Measurements from ENCODE around the gene NUBP1.

NUBP1 gene

GRCh38 chr16:10791048-10791447 lies 47.4 kb downstream of the NUBP1 start:
- in situ Hi-C loops (cut with HindIII; ENCODE audit: low sequenced_read_pairs): no loop called here

- in situ Hi-C loops (cut with HindIII; ENCODE audit: low sequenced_read_pairs): no loop called here
These were observed 56.1 kb downstream of the NUBP1 start for GRCh38 chr16:10799736-10800135.

DNA sequence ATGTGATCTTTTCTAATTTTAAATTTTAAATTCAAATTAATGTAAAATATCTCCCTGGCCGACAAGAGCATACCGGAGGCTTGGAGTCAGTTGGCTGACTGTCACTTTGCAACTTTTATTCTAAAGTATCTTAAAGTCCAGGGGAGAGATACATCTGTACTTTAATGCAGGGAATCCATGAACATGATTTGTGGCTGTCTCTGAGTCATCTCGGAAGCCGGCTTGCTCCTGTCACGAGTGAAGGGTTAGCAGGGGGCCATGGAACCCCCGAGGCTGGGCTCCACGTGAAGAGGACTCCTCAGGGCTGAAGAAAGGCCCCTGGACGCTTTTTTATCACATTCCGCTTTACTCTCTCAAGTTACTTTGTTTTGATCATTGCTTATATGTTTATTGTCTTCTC lies 61.7 kb downstream of the NUBP1 start:
- in situ Hi-C loops (cut with HindIII; ENCODE audit: low sequenced_read_pairs): no loop called here

DNA sequence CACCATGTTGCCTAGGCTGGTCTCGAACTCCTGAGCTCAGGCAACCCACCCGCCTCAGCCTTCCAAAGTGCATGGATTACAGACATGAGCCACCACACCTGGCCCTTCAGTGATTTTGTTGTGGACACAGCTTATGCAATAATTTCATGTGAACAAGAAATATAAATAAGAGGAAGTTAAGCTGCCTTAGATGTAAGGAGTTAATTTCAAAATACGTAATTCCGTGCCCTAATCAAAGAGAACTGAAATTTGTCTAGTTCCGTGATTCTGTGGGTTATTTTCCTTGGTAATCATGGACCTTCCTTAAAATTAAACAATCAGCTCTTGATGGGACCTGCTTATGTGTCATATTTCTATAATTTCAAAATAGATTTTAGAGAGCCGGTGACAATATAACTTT lies 63.1 kb downstream of the NUBP1 start:
- in situ Hi-C loops (cut with HindIII; ENCODE audit: low sequenced_read_pairs): no loop called here

GRCh38 chr16:10808218-10808617 lies 64.6 kb downstream of the NUBP1 start:
- in situ Hi-C loops (cut with HindIII; ENCODE audit: low sequenced_read_pairs): no loop called here

DNA sequence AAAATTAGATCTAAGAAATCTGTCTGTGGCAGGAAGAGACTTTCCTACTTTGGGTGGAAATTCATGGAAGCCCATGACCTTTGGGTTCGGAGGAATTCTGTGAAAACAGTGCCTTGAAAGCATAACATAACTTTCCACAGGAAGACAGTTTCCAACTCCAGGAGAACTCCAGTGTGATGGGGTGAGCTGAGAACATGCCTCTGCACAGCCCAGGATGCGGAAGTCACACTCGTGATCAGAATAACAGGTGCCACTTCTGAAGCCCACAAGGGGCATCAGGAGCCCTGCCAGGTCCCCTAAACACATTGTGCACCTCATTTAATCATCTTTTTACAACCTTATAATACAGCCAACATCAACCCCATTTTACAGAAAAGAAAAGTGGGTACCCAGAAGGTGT lies 65.2 kb downstream of the NUBP1 start:
- in situ Hi-C loops (cut with HindIII; ENCODE audit: low sequenced_read_pairs): no loop called here

GRCh38 chr16:10809706-10810105 lies 66.1 kb downstream of the NUBP1 start:
- in situ Hi-C loops (cut with HindIII; ENCODE audit: low sequenced_read_pairs): no loop called here

DNA sequence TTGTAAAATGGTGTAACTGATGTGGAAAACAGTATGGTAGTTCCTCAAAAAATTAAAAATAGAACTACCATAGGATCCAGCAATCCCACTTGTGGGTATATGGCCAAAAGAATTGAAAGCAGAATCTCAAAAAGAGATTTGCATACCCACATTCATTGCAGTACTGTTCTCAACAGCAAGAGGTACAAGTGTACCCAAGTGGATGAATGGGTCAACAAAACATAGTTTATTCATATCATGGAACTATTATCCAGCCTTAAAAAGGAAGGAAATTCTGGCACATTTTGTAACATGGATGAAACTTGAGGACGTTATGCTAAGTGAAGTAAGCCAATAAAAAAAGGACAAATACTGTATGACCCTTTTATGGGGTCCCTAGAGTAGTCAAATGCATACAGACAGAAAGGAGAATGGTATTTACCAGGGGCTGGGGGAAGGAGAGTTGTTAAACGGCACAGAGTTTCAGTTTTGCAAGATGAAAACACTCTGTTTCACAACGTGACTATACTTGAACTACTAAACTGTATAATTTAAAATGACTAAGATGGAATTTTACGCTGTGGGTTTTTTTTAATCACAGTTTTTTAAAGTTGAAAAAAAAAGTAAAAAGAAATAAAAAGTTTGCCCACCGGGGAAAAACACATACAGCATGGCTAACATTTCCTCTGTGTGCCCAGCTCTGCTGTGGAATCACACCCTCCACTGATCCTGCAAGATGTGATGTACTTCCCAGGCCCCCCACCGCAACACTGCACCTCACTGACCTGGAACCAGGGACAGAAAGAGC lies 68.9 kb downstream of the NUBP1 start:
- in situ Hi-C loops (cut with HindIII; ENCODE audit: low sequenced_read_pairs): no loop called here

GRCh38 chr16:10813099-10813455 lies 69.4 kb downstream of the NUBP1 start:
- in situ Hi-C loops (cut with HindIII; ENCODE audit: low sequenced_read_pairs): no loop called here

- in situ Hi-C loops (cut with HindIII; ENCODE audit: low sequenced_read_pairs): no loop called here
These were observed 73.9 kb downstream of the NUBP1 start for GRCh38 chr16:10817514-10817913.

DNA sequence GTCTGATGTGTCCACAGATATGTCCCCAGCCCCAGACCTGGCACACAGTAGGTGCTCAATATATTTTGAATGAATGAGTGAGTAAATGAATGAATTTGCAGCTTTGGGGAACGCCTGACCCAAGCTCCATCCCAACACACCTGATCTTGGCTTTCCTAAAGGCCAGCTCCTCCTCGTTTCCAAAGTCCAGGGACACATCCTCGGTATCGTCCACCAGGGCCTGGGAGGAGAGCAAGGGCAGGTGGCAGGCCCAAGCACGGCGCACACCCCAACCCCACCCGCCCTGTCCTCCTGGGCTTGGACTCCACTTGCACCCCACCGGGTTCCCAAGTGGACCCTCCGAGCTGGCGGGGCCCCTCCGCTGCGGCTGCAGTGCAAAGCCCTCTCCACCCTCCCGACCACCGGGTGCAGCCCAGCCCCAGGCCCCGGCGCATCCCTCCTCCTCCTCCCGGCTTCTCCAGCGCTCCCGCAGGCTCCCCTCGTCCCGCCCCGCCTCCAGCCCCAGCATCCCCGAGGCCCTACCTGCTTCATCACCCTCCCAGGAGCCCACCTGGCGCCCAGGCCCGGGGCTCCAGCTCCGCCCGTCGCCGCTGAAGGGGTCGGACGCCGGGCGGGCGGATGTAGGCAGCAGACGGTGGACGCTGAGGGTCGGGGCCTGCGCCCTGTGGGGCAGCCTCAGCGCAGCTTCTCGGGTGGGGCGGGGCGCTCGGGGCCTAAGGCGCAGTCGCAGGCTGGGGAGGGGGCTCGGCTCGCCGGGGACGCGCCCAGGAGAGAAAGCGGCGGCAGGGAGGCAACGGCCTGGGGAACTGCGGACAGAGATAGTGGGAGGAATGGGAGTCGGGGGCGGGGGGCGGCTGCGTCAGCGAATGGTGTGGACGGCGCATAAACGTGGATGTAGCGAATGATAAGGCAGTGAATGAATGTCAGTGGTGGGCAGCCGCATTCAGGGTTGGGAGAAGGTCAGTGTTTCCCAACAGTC lies 74.6 kb downstream of the NUBP1 start, which contains the start of gene TVP23A:
Gene TVP23A (minus strand): TSS at position 832 of the 979 bp plus-strand sequence. CDS start 301 bp downstream, at position 531.
- in situ Hi-C loops (cut with HindIII; ENCODE audit: low sequenced_read_pairs): no loop called here
